H9 (cell line): ENCODE measurements around the gene IL3. TPM values are rescaled to one million over a fixed set of nuclear protein-coding genes. Genes with fewer than 3 reads are reported as not detected.

Experiments used
- DNase-seq: peaks from one replicate; pipeline ENCODE4 v3.0.0-alpha.2; 2017
- H2AFZ ChIP-seq: one replicate; pipeline ENCODE4 v1.6.1; 2013; ENCODE audit warnings: mild to moderate bottlenecking, low read length, control low read depth, moderate library complexity
- H2AK5ac ChIP-seq: 2 replicates; pipeline ENCODE4 v1.6.1; 2013; ENCODE audit warnings: low read length, control low read depth, mixed read lengths; ENCODE audit not compliant: insufficient read length
- H2BK120ac ChIP-seq: one replicate; pipeline ENCODE4 v1.6.1; 2013; ENCODE audit warnings: low read depth, mild to moderate bottlenecking, low read length, control low read depth, inconsistent platforms; ENCODE audit not compliant: poor library complexity, severe bottlenecking
- H2BK12ac ChIP-seq: 2 replicates; pipeline ENCODE4 v1.6.1; 2013; ENCODE audit warnings: low read length, control low read depth, mixed read lengths, low read depth; ENCODE audit not compliant: insufficient read length
- H2BK15ac ChIP-seq: 2 replicates; pipeline ENCODE4 v1.6.1; 2013; ENCODE audit warnings: low read depth, low read length, control low read depth
- H2BK20ac ChIP-seq: one replicate; pipeline ENCODE4 v1.6.1; 2013; ENCODE audit warnings: low read depth, mild to moderate bottlenecking, low read length, control low read depth, inconsistent platforms; ENCODE audit not compliant: poor library complexity, severe bottlenecking
- H2BK5ac ChIP-seq: 2 replicates; pipeline ENCODE4 v1.6.1; 2013; ENCODE audit warnings: low read length, control low read depth, mixed read lengths; ENCODE audit not compliant: insufficient read length
- H3K14ac ChIP-seq: 2 replicates; pipeline ENCODE4 v1.6.1; 2013; ENCODE audit warnings: low read length, control low read depth; ENCODE audit not compliant: insufficient read depth
- H3K18ac ChIP-seq: 2 replicates; pipeline ENCODE4 v1.6.1; 2013; ENCODE audit warnings: low read depth, mild to moderate bottlenecking, mixed read lengths, low read length, control low read depth; ENCODE audit not compliant: insufficient read length
- H3K23ac ChIP-seq: 2 replicates; pipeline ENCODE4 v1.6.1; 2013; ENCODE audit warnings: low read length, control low read depth, mixed read lengths, low read depth; ENCODE audit not compliant: insufficient read length
- H3K23me2 ChIP-seq: 2 replicates; pipeline ENCODE4 v1.6.1; 2013; ENCODE audit warnings: low read depth, mild to moderate bottlenecking, mixed read lengths, low read length, control low read depth; ENCODE audit not compliant: insufficient read length, poor library complexity, severe bottlenecking
- H3K27ac ChIP-seq: 2 replicates; pipeline ENCODE4 v1.5.1; 2013; ENCODE audit warnings: low read length, control low read depth, mixed read lengths, low read depth; ENCODE audit not compliant: insufficient read length
- H3K27me3 ChIP-seq: 2 replicates; pipeline ENCODE4 v1.6.1; 2013; ENCODE audit warnings: low read length, control low read depth, inconsistent platforms; ENCODE audit not compliant: insufficient read depth
- H3K4ac ChIP-seq: 2 replicates; pipeline ENCODE4 v1.6.1; 2013; ENCODE audit warnings: low read depth, mild to moderate bottlenecking, control low read depth, inconsistent platforms, low read length, moderate library complexity
- H3K4me1 ChIP-seq: 2 replicates; pipeline ENCODE4 v1.6.1; 2013; ENCODE audit warnings: low read length, control low read depth, inconsistent platforms; ENCODE audit not compliant: insufficient read depth
- H3K4me2 ChIP-seq: 2 replicates; pipeline ENCODE4 v1.6.1; 2013; ENCODE audit warnings: low read length, control low read depth, mixed read lengths; ENCODE audit not compliant: insufficient read length, insufficient read depth
- H3K56ac ChIP-seq: 2 replicates; pipeline ENCODE4 v1.6.1; 2013; ENCODE audit warnings: low read depth, mild to moderate bottlenecking, mixed read lengths, low read length, control low read depth; ENCODE audit not compliant: insufficient read length
- H3K79me1 ChIP-seq: 2 replicates; pipeline ENCODE4 v1.6.1; 2013; ENCODE audit warnings: low read depth, mild to moderate bottlenecking, moderate library complexity, low read length, control low read depth, inconsistent platforms; ENCODE audit not compliant: insufficient read depth, poor library complexity, severe bottlenecking
- H3K79me2 ChIP-seq: 2 replicates; pipeline ENCODE4 v1.6.1; 2013; ENCODE audit warnings: low read length, control low read depth, inconsistent platforms; ENCODE audit not compliant: insufficient read depth
- H3K9ac ChIP-seq: 2 replicates; pipeline ENCODE4 v1.6.1; 2013; ENCODE audit warnings: low read length, control low read depth, mixed read lengths; ENCODE audit not compliant: insufficient read length; ENCODE audit errors: extremely low read depth
- H3K9me3 ChIP-seq: one replicate; pipeline ENCODE4 v1.6.1; 2013; ENCODE audit warnings: low read depth, low read length, inconsistent platforms; ENCODE audit not compliant: control insufficient read depth
- H3T11ph ChIP-seq: one replicate; pipeline ENCODE4 v1.6.1; 2013; ENCODE audit warnings: mild to moderate bottlenecking, low read length, control low read depth, inconsistent platforms
- H4K20me1 ChIP-seq: one replicate; pipeline ENCODE4 v1.6.1; 2013; ENCODE audit not compliant: control insufficient read depth, insufficient read length, insufficient read depth
- H4K5ac ChIP-seq: 2 replicates; pipeline ENCODE4 v1.6.1; 2013; ENCODE audit warnings: low read depth, mild to moderate bottlenecking, mixed read lengths, low read length, control low read depth; ENCODE audit not compliant: insufficient read length
- H4K8ac ChIP-seq: replicated peaks from 2 replicates; pipeline ENCODE4 v1.6.1; 2013; ENCODE audit warnings: low read length, control low read depth, mixed read lengths, low read depth; ENCODE audit not compliant: insufficient read length
- H4K91ac ChIP-seq: 2 replicates; pipeline ENCODE4 v1.6.1; 2013; ENCODE audit warnings: low read depth, mild to moderate bottlenecking, moderate library complexity, mixed read lengths, low read length, control low read depth; ENCODE audit not compliant: insufficient read length
- H3K27ac Mint-ChIP-seq, 3 experiments: 2 replicates in 2 of 3; 3 replicates in 1 of 3; pipeline ENCODE4 v1.8.0; 2020 to 2021; ENCODE audit warnings: mixed read lengths in 3 of 3, mild to moderate bottlenecking in 1 of 3, moderate library complexity in 1 of 3
- H3K27me3 Mint-ChIP-seq: 2 replicates; pipeline ENCODE4 v1.8.0; 2021; ENCODE audit warnings: low read depth, mild to moderate bottlenecking, moderate library complexity, mixed read lengths
- H3K36me3 Mint-ChIP-seq, 3 experiments: 2 replicates in 2 of 3; 3 replicates in 1 of 3; pipeline ENCODE4 v1.8.0; 2020 to 2021; ENCODE audit warnings: low read depth in 3 of 3, mixed read lengths in 3 of 3; ENCODE audit not compliant: insufficient read depth in 1 of 3
- H3K4me1 Mint-ChIP-seq, 2 experiments: 2 replicates each; pipeline ENCODE4 v1.8.0; 2020; ENCODE audit warnings: mixed read lengths in 2 of 2
- H3K4me3 Mint-ChIP-seq, 2 experiments: 2 replicates in 1 of 2; 3 replicates in 1 of 2; pipeline ENCODE4 v1.8.0; 2020 to 2021; ENCODE audit warnings: mild to moderate bottlenecking in 2 of 2, mixed read lengths in 2 of 2, moderate library complexity in 1 of 2
- H3K9me3 Mint-ChIP-seq, 2 experiments: 2 replicates in 1 of 2; 3 replicates in 1 of 2; pipeline ENCODE4 v1.8.0; 2020; ENCODE audit warnings: mild to moderate bottlenecking in 2 of 2, mixed read lengths in 2 of 2, moderate library complexity in 1 of 2
- CTCF ChIP-seq: fragments of 200-600 bp; sonication (generic); conservative IDR thresholded peaks from 3 replicates; pipeline ENCODE4 v1.8.0; 2021; ENCODE audit warnings: antibody characterized with exemption, mild to moderate bottlenecking
- WGBS: extraction: QIAGEN DNeasy Blood & Tissue Kit; methylation state at CpG from one replicate; pipeline ENCODE4 v1.1.7; 2013; ENCODE audit warnings: missing lambda C conversion rate, low lambda C conversion rate, mixed read lengths; ENCODE audit not compliant: insufficient read length; ENCODE audit errors: extremely low coverage; 5-methylcytosine and 5-hydroxymethylcytosine counted together
- total RNA-seq: library from RNA; stranded (reverse); gene quantifications from 2 replicates; pipeline ENCODE4 v1.2.1, GENCODE V29; 2021

Gene IL3
- total RNA-seq, 1 experiment from 2014 or later = not detected

DNA sequence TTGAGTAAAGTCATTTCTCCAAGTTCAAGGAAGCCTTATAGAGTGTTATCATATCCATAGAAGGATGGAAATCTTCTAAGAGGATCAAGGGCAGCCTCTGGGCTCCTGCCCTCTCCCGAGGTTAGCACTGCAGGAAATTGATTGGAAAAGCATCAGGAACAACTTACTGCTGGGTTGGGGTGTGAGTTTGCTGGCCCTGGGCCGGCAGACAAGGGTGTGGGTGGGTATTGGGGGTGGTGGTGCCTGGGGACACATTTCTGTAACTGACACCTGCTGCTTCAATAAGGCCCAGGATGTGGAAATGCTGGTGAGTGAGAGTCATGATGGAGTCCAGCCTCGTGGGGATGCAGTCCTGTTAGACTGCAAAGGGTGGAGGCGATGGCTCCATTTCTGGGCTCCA lies 18.6 kb downstream of the IL3 start:
- no peak overlapping the region for H4K5ac ChIP-seq

More for the DNA sequence above, 18.6 kb downstream of the IL3 start:
- H3K4me1 ChIP-seq = no peaks in the 10 kb centered on the region
- H3K23me2 ChIP-seq = no peaks in the 10 kb centered on the region
- H3K18ac ChIP-seq = no peak overlapping the region
- no CpG with 5 or more reads among the region's 4 CpGs for WGBS
- no peak overlapping the region for H2BK15ac ChIP-seq
- H4K8ac ChIP-seq = no peak overlapping the region
- no peaks in the 10 kb centered on the region; a peak in 1 of 5 replicates for H3K9me3 Mint-ChIP-seq
- no peaks in the 10 kb centered on the region for H3K79me1 ChIP-seq
- no peaks in the 10 kb centered on the region for H3K27me3 ChIP-seq
- peaks cover 4 to 5% of the 10 kb centered on the region in 2 experiments; a peak in 3 of 4 replicates for H3K4me1 Mint-ChIP-seq
- DNase-seq = no peak
- no peaks in the 10 kb centered on the region for H3K27me3 Mint-ChIP-seq
- no peak for TF ChIP-seq CTCF
- no peak overlapping the region for H3K4me3 Mint-ChIP-seq
- no peaks in the 10 kb centered on the region for H4K20me1 ChIP-seq
- no peak overlapping the region for H3T11ph ChIP-seq
- H3K4ac ChIP-seq = no peak overlapping the region
- H3K56ac ChIP-seq = no peak overlapping the region
- no peaks in the 10 kb centered on the region for H3K9me3 ChIP-seq
- H2BK20ac ChIP-seq = no peak overlapping the region
- H3K23ac ChIP-seq = no peak overlapping the region
- H3K27ac Mint-ChIP-seq = peak overlapping the region in 1 of 3 experiments; percentile 54; a peak in 1 of 7 replicates
- H3K4me2 ChIP-seq = no peak overlapping the region
- H3K27ac ChIP-seq = no peak overlapping the region
- no peak overlapping the region for H2BK12ac ChIP-seq
- H4K91ac ChIP-seq = no peak overlapping the region
- H2BK5ac ChIP-seq = no peak overlapping the region
- no peak overlapping the region for H2AFZ ChIP-seq
- no peak overlapping the region for H3K9ac ChIP-seq
- no peak overlapping the region for H3K14ac ChIP-seq
- no peaks in the 10 kb centered on the region for H3K79me2 ChIP-seq
- no peaks in the 10 kb centered on the region for H3K36me3 Mint-ChIP-seq
- no peak overlapping the region for H2BK120ac ChIP-seq
- H2AK5ac ChIP-seq = no peak overlapping the region
